ENCODE measurements around the gene DUSP6. TPM values are rescaled to one million over a fixed set of nuclear protein-coding genes. Genes with fewer than 3 reads are reported as not detected.

The DUSP6 gene
- total and polyA plus RNA-seq, 2 of the 13 experiments (the other 11 are each of a cell fraction or from before 2014, with no cell fraction given), result 40.9 to 161 TPM

GRCh38 chr12:89353188-89353822, 1.0 kb upstream of the DUSP6 start (continued):
- TF ChIP-seq ISX (CRISPR knock-in tag; conservative IDR thresholded peaks at IDR 0.05) (peak; percentile 20; the same call in 1 of the 2 replicates), ERF (CRISPR knock-in tag; IDR thresholded peaks at IDR 0.05) (no peak), TGIF2 (CRISPR knock-in tag; IDR thresholded peaks at IDR 0.05) (no peak), ATF6 (CRISPR knock-in tag; conservative IDR thresholded peaks at IDR 0.05) (no peak), ZBTB40 (IDR thresholded peaks at IDR 0.05) (no peak), ZBTB40 (CRISPR knock-in tag; IDR thresholded peaks at IDR 0.05) (no peak), ZNF576 (CRISPR knock-in tag; IDR thresholded peaks at IDR 0.05) (peak; percentile 8; the same call in 1 of the 2 replicates), HMG20B (CRISPR knock-in tag; conservative IDR thresholded peaks at IDR 0.05) (no peak), ZBTB49 (CRISPR knock-in tag; IDR thresholded peaks at IDR 0.05; ENCODE audit: borderline replicate concordance) (no peak), CBX2 (IDR thresholded peaks at IDR 0.05; ENCODE audit: low read depth, low read length) (no peak), CBX2 (CRISPR knock-in tag; IDR thresholded peaks at IDR 0.05; ENCODE audit: low read depth) (no peak), ZNF557 (CRISPR knock-in tag; IDR thresholded peaks at IDR 0.05) (0 out of 2 replicates have a peak, but pooled peaks have one; percentile 23), ZNF704 (CRISPR knock-in tag; IDR thresholded peaks at IDR 0.05; ENCODE audit: borderline replicate concordance) (peak; percentile 76; the same call in 1 of the 2 replicates), PCBP1 (IDR thresholded peaks at IDR 0.05; ENCODE audit: borderline replicate concordance, low read depth, low read length) (peak; percentile 38; the same call in 1 of the 2 replicates)
